H1 (cell line): ENCODE results near the gene PRSS16. TPM values are rescaled to one million over a fixed set of nuclear protein-coding genes. Genes with fewer than 3 reads are reported as not detected.
"Not testable (repeated sequence)": the region's sequence is repeated elsewhere in the genome, so short reads cannot be mapped to it uniquely, and the experiment has no call there.

ENCODE experiments used
- CTCF ChIA-PET: fragments of 300-600 bp; sonication (Branson Sonifier 250); formaldehyde crosslinking; loops from one replicate; lab custom pipeline; 2021; ENCODE audit not compliant: partially characterized antibody; lab: Charles Lee
- POLR2A ChIA-PET: fragments of 300-600 bp; sonication (Branson Sonifier 250); formaldehyde crosslinking; loops from one replicate; lab custom pipeline; 2021; ENCODE audit warnings: inconsistent platforms; ENCODE audit not compliant: partially characterized antibody; lab: Charles Lee
- DNase-seq, 2 experiments: peaks; one replicate each; pipeline versions ENCODE4 v3.0.0 to v3.0.0-alpha.2; 2010 to 2022; ENCODE audit warnings: low spot score in 2 of 2, low read depth in 1 of 2, mixed read lengths in 1 of 2
- FAIRE-seq: peaks from 2 replicates; lab custom pipeline; 2011; peaks lifted over from hg19 to GRCh38; lab: Jason Lieb, UNC
- H2AFZ ChIP-seq: 2 replicates; pipeline ENCODE4 v1.8.1; 2012; ENCODE audit warnings: low read length, inconsistent platforms
- H2AK5ac ChIP-seq: 2 replicates; pipeline ENCODE4 v1.6.1; 2013; ENCODE audit warnings: low read depth, low read length
- H2BK120ac ChIP-seq: replicated peaks from 2 replicates; pipeline ENCODE3; 2013; ENCODE audit warnings: low read depth, low read length, inconsistent platforms
- H2BK12ac ChIP-seq: 2 replicates; pipeline ENCODE4 v1.6.1; 2013; ENCODE audit warnings: low read depth, low read length
- H2BK15ac ChIP-seq: 2 replicates; pipeline ENCODE4 v1.6.1; 2013; ENCODE audit warnings: low read length
- H2BK20ac ChIP-seq: 2 replicates; pipeline ENCODE4 v1.6.1; 2013; ENCODE audit warnings: low read length
- H2BK5ac ChIP-seq: 2 replicates; pipeline ENCODE4 v1.6.1; 2013; ENCODE audit warnings: low read depth, low read length
- H3K14ac ChIP-seq: 2 replicates; pipeline ENCODE4 v1.6.1; 2013; ENCODE audit warnings: inconsistent platforms; ENCODE audit not compliant: insufficient read length
- H3K18ac ChIP-seq: 2 replicates; pipeline ENCODE4 v1.6.1; 2013; ENCODE audit warnings: low read length; ENCODE audit errors: extremely low read depth
- H3K23ac ChIP-seq: 2 replicates; pipeline ENCODE4 v1.6.1; 2013; ENCODE audit warnings: inconsistent platforms; ENCODE audit not compliant: insufficient read length
- H3K23me2 ChIP-seq: 2 replicates; pipeline ENCODE4 v1.6.1; 2013; ENCODE audit warnings: low read depth, low read length
- H3K27ac ChIP-seq: 2 replicates; pipeline ENCODE4 v1.6.1; 2011; ENCODE audit warnings: low read depth, low read length, inconsistent platforms
- H3K27me3 ChIP-seq, 4 experiments: replicated peaks in 1 of 4; 1 replicate in 1 of 4; 2 replicates in 3 of 4; pipeline versions ENCODE4 v1.6.1 to v1.8.1; 2011 to 2013; ENCODE audit warnings: low read length in 3 of 4, mild to moderate bottlenecking in 3 of 4, inconsistent platforms in 2 of 4, mixed read lengths in 2 of 4, moderate library complexity in 1 of 4; ENCODE audit not compliant: control insufficient read depth in 3 of 4, insufficient read depth in 3 of 4; ENCODE audit errors: extremely low read depth in 1 of 4
- H3K36me3 ChIP-seq, 4 experiments: 2 replicates each; pipeline versions ENCODE4 v1.6.1 to v1.8.1; 2011 to 2013; ENCODE audit warnings: mild to moderate bottlenecking in 4 of 4, low read length in 3 of 4, moderate library complexity in 2 of 4, control low read depth in 1 of 4, inconsistent platforms in 1 of 4; ENCODE audit not compliant: insufficient read depth in 4 of 4, control insufficient read depth in 2 of 4
- H3K4ac ChIP-seq: replicated peaks from 2 replicates; pipeline ENCODE3; 2013; ENCODE audit warnings: low read length, low read depth, mixed read lengths, inconsistent platforms; ENCODE audit not compliant: insufficient read length
- H3K4me1 ChIP-seq, 4 experiments: replicated peaks in 1 of 4; 1 replicate in 1 of 4; 2 replicates in 3 of 4; pipeline versions ENCODE4 v1.6.1 to v1.8.1; 2011 to 2013; ENCODE audit warnings: low read length in 3 of 4, inconsistent platforms in 2 of 4, mixed read lengths in 1 of 4; ENCODE audit not compliant: insufficient read depth in 4 of 4, control insufficient read depth in 3 of 4
- H3K4me2 ChIP-seq, 2 experiments: 2 replicates each; pipeline versions ENCODE4 v1.6.1 to v1.8.1; 2011 to 2013; ENCODE audit warnings: low read depth in 2 of 2, low read length in 2 of 2, control low read depth in 1 of 2, inconsistent platforms in 1 of 2, mild to moderate bottlenecking in 1 of 2; ENCODE audit not compliant: insufficient read depth in 1 of 2
- H3K4me3 ChIP-seq, 4 experiments: fragments of 200-600, 300-600 bp in 1 of 4; sonication (generic), shearing (Covaris generic), sonication (Bioruptor Twin) in 1 of 4; 2 replicates each; pipeline versions ENCODE4 v1.5.1 to v1.8.1; 2011 to 2016; ENCODE audit warnings: low read length in 4 of 4, low read depth in 3 of 4, control low read depth in 2 of 4, inconsistent platforms in 2 of 4, mild to moderate bottlenecking in 2 of 4, mixed read lengths in 1 of 4, moderate library complexity in 1 of 4; ENCODE audit not compliant: insufficient read depth in 2 of 4; ENCODE audit errors: extremely low read depth in 1 of 4
- H3K56ac ChIP-seq: replicated peaks from 2 replicates; pipeline ENCODE3; 2013; ENCODE audit warnings: low read depth, mild to moderate bottlenecking, mixed read lengths, low read length, inconsistent platforms; ENCODE audit not compliant: insufficient read length
- H3K79me1 ChIP-seq: 2 replicates; pipeline ENCODE4 v1.6.1; 2013; ENCODE audit warnings: low read depth, low read length, control low read depth
- H3K79me2 ChIP-seq, 2 experiments: 2 replicates each; pipeline versions ENCODE4 v1.6.1 to v1.8.1; 2012 to 2013; ENCODE audit warnings: low read length in 2 of 2, mild to moderate bottlenecking in 2 of 2, inconsistent platforms in 1 of 2; ENCODE audit not compliant: insufficient read depth in 2 of 2, control insufficient read depth in 1 of 2
- H3K9ac ChIP-seq, 4 experiments: replicated peaks in 1 of 4; 1 replicate in 1 of 4; 2 replicates in 3 of 4; pipeline versions ENCODE4 v1.6.1 to v1.8.1; 2011 to 2013; ENCODE audit warnings: low read depth in 3 of 4, low read length in 3 of 4, control low read depth in 2 of 4, mild to moderate bottlenecking in 2 of 4, moderate library complexity in 2 of 4, inconsistent platforms in 1 of 4; ENCODE audit errors: extremely low read depth in 1 of 4
- H3K9me3 ChIP-seq, 2 experiments: 2 replicates each; pipeline versions ENCODE4 v1.6.1 to v1.8.1; 2012 to 2013; ENCODE audit warnings: mild to moderate bottlenecking in 2 of 2, moderate library complexity in 2 of 2, control low read depth in 1 of 2, inconsistent platforms in 1 of 2, low read depth in 1 of 2, low read length in 1 of 2, mixed read lengths in 1 of 2; ENCODE audit not compliant: insufficient read depth in 2 of 2
- H4K20me1 ChIP-seq, 2 experiments: replicated peaks in 1 of 2; 2 replicates each; pipeline versions ENCODE3 to v1.8.1; 2011 to 2013; ENCODE audit warnings: inconsistent platforms in 2 of 2, low read length in 2 of 2, mild to moderate bottlenecking in 1 of 2; ENCODE audit not compliant: insufficient read depth in 2 of 2, control insufficient read depth in 1 of 2
- H4K5ac ChIP-seq: 2 replicates; pipeline ENCODE4 v1.6.1; 2013; ENCODE audit warnings: low read length, low read depth, mixed read lengths, inconsistent platforms; ENCODE audit not compliant: insufficient read length
- H4K8ac ChIP-seq: 2 replicates; pipeline ENCODE4 v1.8.0; 2013; ENCODE audit warnings: mild to moderate bottlenecking, moderate library complexity, low read length, inconsistent platforms; ENCODE audit not compliant: insufficient read depth; ENCODE audit errors: extremely low read depth
- H4K91ac ChIP-seq: replicated peaks from 2 replicates; pipeline ENCODE3; 2013; ENCODE audit warnings: low read length, mixed read lengths, inconsistent platforms; ENCODE audit not compliant: insufficient read length
- EP300 ChIP-seq, 2 experiments: IDR thresholded peaks; 1 replicate in 1 of 2; 2 replicates in 1 of 2; pipeline ENCODE4 v1.6.1; 2011 to 2012; ENCODE audit warnings: low read depth in 2 of 2, low read length in 2 of 2, mild to moderate bottlenecking in 2 of 2, borderline replicate concordance in 1 of 2, inconsistent platforms in 1 of 2, moderate library complexity in 1 of 2
- GABPA ChIP-seq: IDR thresholded peaks from 2 replicates; pipeline ENCODE4 v1.6.1; 2011; ENCODE audit warnings: mild to moderate bottlenecking, low read length, moderate library complexity, borderline replicate concordance; ENCODE audit not compliant: insufficient read depth
- MAFK ChIP-seq: IDR thresholded peaks from 2 replicates; pipeline ENCODE4 v1.6.1; 2012; ENCODE audit warnings: low read depth, mild to moderate bottlenecking, improper control_type of control experiment, low read length
- SIX5 ChIP-seq: IDR thresholded peaks from 2 replicates; pipeline ENCODE4 v1.6.1; 2011; ENCODE audit warnings: mild to moderate bottlenecking, low read depth, low read length
- WGBS, 2 experiments: shearing (Covaris generic) in 1 of 2; methylation state at CpG; one replicate each; pipeline versions ENCODE4 v1.1.6 to v1.1.7; 2013 to 2015; ENCODE audit warnings: low lambda C conversion rate in 2 of 2, mixed read lengths in 2 of 2, inconsistent platforms in 1 of 2, low coverage in 1 of 2, missing lambda C conversion rate in 1 of 2; ENCODE audit not compliant: insufficient replicate concordance in 2 of 2, insufficient coverage in 1 of 2, insufficient read length in 1 of 2; ENCODE audit errors: extremely low coverage in 1 of 2, missing lambda C conversion rate in 1 of 2; 5-methylcytosine and 5-hydroxymethylcytosine counted together
- polyA plus RNA-seq, 7 experiments: library from polyadenylated mRNA; depleted of rRNA in 3 of 7; stranded (reverse) in 5 of 7; unstranded in 2 of 7; fragments of >200 nt in 5 of 7; fragments of 200-250 nt in 2 of 7; gene quantifications; 1 replicate in 5 of 7; 2 replicates in 1 of 7; 4 replicates in 1 of 7; pipeline versions ENCODE4 v1.2.1 to v1.2.3, GENCODE V29; 2011 to 2013; ENCODE audit warnings: missing spikeins in 2 of 7, mixed read lengths in 2 of 7
- total RNA-seq: library from RNA; stranded (reverse); fragmentation: NEBNext Ultra II Directional; extraction: Animal tissue kit (Norgen Biotek cat#: 25700); gene quantifications from 2 replicates; pipeline ENCODE4 v1.2.1, GENCODE V29; 2021

The PRSS16 gene
- total and polyA plus RNA-seq, 2 of the 8 experiments (the other 6 are each of a cell fraction or from before 2014, with no cell fraction given) = 20.2 to 38.9 TPM

GRCh38 chr6:27216874-27217273 is 30.6 kb upstream of the PRSS16 start (continued):
- TF ChIP-seq SIX5 = no peak
- TF ChIP-seq EP300 (IDR thresholded peaks at IDR 0.05; ENCODE audit: borderline replicate concordance in 1 of 2, low read depth in 2 of 2, low read length in 2 of 2) = no peak
- TF ChIP-seq GABPA = no peak
- no peak for TF ChIP-seq MAFK

DNA sequence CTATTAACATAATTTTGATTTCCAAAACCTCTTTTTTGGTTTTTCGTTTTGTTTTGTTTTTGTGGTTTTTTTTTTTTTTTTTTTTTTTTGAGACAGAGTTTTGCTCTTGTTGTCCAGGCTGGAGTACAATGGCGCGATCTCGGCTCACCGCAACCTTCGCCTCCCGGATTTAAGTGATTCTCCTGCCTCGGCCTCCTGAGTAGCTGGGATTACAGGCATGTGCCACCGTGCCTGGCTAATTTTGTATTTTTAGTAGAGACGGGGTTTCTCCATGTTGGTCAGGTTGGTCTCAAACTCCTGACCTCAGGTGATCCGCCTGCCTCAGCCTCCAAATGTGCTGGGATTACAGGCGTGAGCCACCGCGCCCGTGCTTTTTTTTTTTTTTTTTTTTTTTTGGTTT is 24.5 kb upstream of the PRSS16 start:
- FAIRE-seq, H3K4ac ChIP-seq, CTCF ChIA-PET: not testable (repeated sequence)

More for the DNA sequence above, 24.5 kb upstream of the PRSS16 start:
- POLR2A ChIA-PET, H3K56ac ChIP-seq, H3K18ac ChIP-seq, H2AFZ ChIP-seq, H4K91ac ChIP-seq, H3K27me3 ChIP-seq, H2BK5ac ChIP-seq, H3K4me3 ChIP-seq, H3K36me3 ChIP-seq, H3K4me1 ChIP-seq, H3K23ac ChIP-seq, H2BK15ac ChIP-seq, H3K9me3 ChIP-seq, DNase-seq, H4K5ac ChIP-seq, H2BK120ac ChIP-seq, H2AK5ac ChIP-seq, H3K9ac ChIP-seq, H3K4me2 ChIP-seq, H3K27ac ChIP-seq, H3K14ac ChIP-seq, H3K79me1 ChIP-seq, H2BK20ac ChIP-seq, H3K79me2 ChIP-seq, H3K23me2 ChIP-seq, H4K20me1 ChIP-seq, H2BK12ac ChIP-seq, H4K8ac ChIP-seq: not testable (repeated sequence)
- 92% methylated on average over 15 of the region's 15 CpGs; no CpG with 5 or more reads in 1 of the 2 experiments for WGBS, 2 experiments
